AG20443 (cell line): ENCODE measurements around the gene GAGE12G.
"Not testable (repeated sequence)": the region's sequence is repeated elsewhere in the genome, so short reads cannot be mapped to it uniquely, and the experiment has no call there.

ENCODE experiments used
- DNase-seq: peaks from one replicate; pipeline ENCODE4 v3.0.0; 2012; ENCODE audit warnings: low spot score, mixed read lengths

Gene GAGE12G, protein sequence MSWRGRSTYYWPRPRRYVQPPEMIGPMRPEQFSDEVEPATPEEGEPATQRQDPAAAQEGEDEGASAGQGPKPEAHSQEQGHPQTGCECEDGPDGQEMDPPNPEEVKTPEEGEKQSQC

DNA sequence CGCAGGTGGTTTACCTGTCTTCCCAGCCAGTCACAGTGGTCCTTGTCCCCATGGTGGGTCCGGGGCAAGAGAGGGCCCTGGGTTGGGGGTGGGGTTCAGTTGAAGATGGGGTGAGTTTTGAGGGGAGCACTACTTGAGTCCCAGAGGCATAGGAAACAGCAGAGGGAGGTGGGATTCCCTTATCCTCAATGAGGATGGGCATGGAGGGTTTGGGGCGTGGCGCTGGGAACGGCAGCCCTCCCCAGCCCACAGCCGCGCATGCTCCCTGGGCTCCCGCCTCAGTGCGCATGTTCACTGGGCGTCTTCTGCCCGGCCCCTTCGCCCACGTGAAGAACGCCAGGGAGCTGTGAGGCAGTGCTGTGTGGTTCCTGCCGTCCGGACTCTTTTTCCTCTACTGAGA, at the start of gene GAGE12G:
Gene GAGE12G, plus strand, starts transcription at position 301 of the 400 bp plus-strand sequence. CDS start 1,155 bp downstream, outside the sequence.
- DNase-seq, result not testable (repeated sequence)

DNA sequence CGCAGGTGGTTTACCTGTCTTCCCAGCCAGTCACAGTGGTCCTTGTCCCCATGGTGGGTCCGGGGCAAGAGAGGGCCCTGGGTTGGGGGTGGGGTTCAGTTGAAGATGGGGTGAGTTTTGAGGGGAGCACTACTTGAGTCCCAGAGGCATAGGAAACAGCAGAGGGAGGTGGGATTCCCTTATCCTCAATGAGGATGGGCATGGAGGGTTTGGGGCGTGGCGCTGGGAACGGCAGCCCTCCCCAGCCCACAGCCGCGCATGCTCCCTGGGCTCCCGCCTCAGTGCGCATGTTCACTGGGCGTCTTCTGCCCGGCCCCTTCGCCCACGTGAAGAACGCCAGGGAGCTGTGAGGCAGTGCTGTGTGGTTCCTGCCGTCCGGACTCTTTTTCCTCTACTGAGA, 38.3 kb upstream of the GAGE12G start, which contains the start of gene GAGE12C:
Gene GAGE12C, plus strand, starts transcription at position 301 of the 400 bp plus-strand sequence. CDS start 1,155 bp downstream, outside the sequence.
- not testable (repeated sequence) for DNase-seq

DNA sequence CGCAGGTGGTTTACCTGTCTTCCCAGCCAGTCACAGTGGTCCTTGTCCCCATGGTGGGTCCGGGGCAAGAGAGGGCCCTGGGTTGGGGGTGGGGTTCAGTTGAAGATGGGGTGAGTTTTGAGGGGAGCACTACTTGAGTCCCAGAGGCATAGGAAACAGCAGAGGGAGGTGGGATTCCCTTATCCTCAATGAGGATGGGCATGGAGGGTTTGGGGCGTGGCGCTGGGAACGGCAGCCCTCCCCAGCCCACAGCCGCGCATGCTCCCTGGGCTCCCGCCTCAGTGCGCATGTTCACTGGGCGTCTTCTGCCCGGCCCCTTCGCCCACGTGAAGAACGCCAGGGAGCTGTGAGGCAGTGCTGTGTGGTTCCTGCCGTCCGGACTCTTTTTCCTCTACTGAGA, 28.8 kb upstream of the GAGE12G start, which contains the start of gene GAGE12D:
Gene GAGE12D, plus strand, starts transcription at position 301 of the 400 bp plus-strand sequence. CDS start 1,155 bp downstream, outside the sequence.
- DNase-seq, result not testable (repeated sequence)

DNA sequence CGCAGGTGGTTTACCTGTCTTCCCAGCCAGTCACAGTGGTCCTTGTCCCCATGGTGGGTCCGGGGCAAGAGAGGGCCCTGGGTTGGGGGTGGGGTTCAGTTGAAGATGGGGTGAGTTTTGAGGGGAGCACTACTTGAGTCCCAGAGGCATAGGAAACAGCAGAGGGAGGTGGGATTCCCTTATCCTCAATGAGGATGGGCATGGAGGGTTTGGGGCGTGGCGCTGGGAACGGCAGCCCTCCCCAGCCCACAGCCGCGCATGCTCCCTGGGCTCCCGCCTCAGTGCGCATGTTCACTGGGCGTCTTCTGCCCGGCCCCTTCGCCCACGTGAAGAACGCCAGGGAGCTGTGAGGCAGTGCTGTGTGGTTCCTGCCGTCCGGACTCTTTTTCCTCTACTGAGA, 19.2 kb upstream of the GAGE12G start, which contains the start of gene GAGE12E:
Gene GAGE12E, plus strand, starts transcription at position 301 of the 400 bp plus-strand sequence. CDS start 1,155 bp downstream, outside the sequence.
- not testable (repeated sequence) for DNase-seq

DNA sequence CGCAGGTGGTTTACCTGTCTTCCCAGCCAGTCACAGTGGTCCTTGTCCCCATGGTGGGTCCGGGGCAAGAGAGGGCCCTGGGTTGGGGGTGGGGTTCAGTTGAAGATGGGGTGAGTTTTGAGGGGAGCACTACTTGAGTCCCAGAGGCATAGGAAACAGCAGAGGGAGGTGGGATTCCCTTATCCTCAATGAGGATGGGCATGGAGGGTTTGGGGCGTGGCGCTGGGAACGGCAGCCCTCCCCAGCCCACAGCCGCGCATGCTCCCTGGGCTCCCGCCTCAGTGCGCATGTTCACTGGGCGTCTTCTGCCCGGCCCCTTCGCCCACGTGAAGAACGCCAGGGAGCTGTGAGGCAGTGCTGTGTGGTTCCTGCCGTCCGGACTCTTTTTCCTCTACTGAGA, 9.7 kb upstream of the GAGE12G start, which contains the start of gene GAGE12F:
Gene GAGE12F, plus strand, starts transcription at position 301 of the 400 bp plus-strand sequence. CDS start 1,155 bp downstream, outside the sequence.
- not testable (repeated sequence) for DNase-seq

DNA sequence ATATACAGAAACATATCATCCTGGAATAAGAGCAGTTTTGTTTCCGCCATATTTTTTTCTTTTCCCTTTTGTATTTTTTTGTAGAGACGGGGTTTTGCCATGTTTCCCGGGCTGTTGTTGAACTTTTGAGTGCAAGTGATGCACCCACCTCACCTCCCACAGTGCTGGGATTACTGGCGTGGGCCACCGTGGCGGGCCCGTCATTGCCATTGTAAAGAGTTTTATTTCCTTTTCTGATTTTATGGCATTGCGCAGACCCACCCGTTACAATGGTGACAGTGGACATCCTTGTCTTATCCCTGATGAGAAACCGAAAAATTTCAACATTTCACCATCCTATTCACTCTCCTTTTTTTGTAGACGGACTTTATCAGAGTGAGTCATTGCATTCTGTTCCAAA, 1.5 kb upstream of the GAGE12G start:
- DNase-seq, result not testable (repeated sequence)

DNA sequence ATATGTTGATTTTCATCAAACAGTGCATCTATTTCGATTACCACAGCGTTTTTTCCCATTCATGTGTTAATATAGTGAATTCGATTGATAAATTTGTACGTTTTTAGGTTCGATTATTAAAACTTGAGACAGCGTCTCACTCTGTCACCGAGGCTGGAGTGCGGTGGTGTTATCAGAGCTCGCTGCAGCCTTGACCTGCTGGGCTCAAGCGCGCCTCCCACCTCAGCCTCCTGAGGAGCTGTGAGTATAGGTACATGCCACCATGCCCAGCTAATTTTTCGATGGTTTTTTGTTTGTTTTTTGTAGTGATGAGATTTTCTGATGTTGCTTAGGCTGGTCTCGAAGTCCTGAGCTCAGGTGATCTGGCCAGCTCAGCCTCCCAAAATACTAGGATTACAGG, 1.0 kb upstream of the GAGE12G start:
- DNase-seq, result not testable (repeated sequence)

DNA sequence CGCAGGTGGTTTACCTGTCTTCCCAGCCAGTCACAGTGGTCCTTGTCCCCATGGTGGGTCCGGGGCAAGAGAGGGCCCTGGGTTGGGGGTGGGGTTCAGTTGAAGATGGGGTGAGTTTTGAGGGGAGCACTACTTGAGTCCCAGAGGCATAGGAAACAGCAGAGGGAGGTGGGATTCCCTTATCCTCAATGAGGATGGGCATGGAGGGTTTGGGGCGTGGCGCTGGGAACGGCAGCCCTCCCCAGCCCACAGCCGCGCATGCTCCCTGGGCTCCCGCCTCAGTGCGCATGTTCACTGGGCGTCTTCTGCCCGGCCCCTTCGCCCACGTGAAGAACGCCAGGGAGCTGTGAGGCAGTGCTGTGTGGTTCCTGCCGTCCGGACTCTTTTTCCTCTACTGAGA, 9.4 kb downstream of the GAGE12G start, which contains the start of gene GAGE12H:
Gene GAGE12H, plus strand, starts transcription at position 301 of the 400 bp plus-strand sequence. CDS start 1,155 bp downstream, outside the sequence.
- DNase-seq, result not testable (repeated sequence)

DNA sequence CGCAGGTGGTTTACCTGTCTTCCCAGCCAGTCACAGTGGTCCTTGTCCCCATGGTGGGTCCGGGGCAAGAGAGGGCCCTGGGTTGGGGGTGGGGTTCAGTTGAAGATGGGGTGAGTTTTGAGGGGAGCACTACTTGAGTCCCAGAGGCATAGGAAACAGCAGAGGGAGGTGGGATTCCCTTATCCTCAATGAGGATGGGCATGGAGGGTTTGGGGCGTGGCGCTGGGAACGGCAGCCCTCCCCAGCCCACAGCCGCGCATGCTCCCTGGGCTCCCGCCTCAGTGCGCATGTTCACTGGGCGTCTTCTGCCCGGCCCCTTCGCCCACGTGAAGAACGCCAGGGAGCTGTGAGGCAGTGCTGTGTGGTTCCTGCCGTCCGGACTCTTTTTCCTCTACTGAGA, 19.0 kb downstream of the GAGE12G start, which contains the start of gene GAGE2A:
Gene GAGE2A, plus strand, starts transcription at position 301 of the 400 bp plus-strand sequence. CDS start 1,155 bp downstream, outside the sequence.
- not testable (repeated sequence) for DNase-seq

DNA sequence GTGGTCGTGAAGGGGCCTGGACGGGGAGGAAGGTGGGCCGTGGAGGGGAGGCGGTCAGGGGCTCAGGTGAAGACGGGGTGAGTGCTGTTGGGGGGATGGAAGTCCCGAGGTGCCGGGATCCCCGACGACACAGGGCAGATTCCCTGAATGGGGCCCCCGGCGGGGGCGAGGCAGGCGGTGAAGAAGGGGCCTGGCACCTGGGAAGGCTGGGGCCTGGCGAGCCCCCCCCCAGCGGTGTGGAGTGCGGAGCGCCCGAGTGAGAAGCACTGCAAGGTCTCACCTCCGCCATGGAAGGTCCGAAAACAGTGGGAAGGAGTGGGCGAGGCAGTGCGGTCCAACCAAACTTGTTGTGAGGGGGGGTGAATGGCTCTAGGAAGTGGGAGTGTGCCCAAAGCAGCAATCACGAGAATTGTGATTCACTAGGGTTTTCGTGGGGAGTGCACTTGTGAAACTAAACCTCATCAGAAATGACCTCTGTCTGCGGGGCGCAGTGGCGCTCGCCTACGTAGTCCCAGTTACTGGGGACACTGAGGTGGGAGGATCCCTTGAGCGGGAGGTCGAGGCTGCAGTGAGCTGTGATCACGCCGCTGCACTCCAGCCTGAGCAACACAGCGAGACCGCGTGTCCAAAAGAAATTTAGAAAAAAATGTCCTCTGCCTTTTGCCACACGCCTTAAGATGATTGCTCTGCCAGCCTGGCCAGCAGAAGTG, 19.7 kb downstream of the GAGE12G start:
- not testable (repeated sequence) for DNase-seq

DNA sequence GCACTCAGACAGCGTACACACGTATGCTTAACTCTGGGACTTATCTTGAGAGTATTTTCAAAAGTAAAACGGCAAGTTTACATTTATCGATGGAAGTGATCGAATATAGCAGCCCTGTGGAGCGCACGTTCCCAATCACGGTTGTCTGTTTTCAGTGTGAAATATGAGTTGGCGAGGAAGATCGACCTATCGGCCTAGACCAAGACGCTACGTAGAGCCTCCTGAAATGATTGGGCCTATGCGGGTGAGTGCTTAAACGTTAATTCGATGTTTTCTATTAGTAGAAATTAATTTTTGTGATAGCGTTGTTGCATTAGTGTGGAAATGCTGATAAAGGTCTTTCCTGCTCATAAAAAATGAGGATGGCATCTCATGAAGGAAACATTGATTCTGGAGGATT, 20.3 kb downstream of the GAGE12G start:
- not testable (repeated sequence) for DNase-seq

DNA sequence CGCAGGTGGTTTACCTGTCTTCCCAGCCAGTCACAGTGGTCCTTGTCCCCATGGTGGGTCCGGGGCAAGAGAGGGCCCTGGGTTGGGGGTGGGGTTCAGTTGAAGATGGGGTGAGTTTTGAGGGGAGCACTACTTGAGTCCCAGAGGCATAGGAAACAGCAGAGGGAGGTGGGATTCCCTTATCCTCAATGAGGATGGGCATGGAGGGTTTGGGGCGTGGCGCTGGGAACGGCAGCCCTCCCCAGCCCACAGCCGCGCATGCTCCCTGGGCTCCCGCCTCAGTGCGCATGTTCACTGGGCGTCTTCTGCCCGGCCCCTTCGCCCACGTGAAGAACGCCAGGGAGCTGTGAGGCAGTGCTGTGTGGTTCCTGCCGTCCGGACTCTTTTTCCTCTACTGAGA, 28.5 kb downstream of the GAGE12G start, which contains the start of gene GAGE1:
Gene GAGE1, plus strand, starts transcription at position 301 of the 400 bp plus-strand sequence. CDS start 1,155 bp downstream, outside the sequence.
- not testable (repeated sequence) for DNase-seq

DNA sequence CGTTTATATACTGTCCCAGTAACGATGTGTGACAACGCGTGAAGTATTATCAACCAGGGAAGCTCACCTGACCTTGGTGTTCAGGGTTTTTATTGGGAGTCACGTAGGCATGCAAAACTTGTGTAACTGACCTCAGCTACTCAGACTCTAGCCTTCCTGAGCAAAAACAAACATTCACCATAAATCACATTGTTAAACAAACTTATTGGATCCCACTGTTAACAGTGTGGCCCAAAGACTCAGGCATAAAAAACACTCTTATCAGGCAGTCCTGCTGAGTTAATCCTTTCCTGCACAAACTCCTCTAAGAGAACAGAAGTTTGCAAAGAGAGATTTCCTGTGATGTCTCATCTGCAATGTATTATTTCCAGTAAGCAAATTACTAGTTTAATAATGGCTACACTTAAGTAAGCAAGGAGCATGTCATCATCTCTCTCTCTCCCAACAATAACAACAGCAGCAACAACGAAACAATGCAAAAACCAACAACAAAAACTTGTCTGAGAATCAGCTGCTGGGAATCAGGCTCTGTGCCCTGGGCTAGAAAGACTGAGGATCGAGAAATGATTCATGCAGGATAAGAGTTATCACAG, 40.6 kb downstream of the GAGE12G start:
- no peak for DNase-seq

DNA sequence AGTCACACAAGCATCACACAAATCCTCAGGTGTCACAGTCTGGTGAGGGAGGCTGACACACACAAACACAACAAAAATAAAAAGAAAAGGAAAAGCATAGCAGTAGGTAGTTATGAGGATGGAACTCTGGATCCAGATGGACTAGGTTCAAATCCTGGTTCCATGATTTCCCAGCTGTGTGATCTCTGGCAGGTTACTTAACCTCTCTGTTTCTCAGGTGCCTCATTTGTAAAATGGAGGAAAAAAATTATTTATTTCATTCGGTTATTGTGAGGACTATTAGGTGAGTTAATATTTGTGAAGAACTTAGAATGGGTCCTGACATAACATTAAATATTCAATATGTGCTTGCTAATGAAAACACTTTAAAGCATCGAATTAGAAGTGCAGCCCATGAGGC, 48.4 kb downstream of the GAGE12G start:
- DNase-seq, result no peak
